Gastrocnemius medialis (tissue), 4 donors: Measurements from ENCODE around the gene NTM.

Experiments
- POLR2A ChIP-seq, 2 donors: fragments of 450-650 bp; IDR thresholded peaks; one replicate each; pipeline ENCODE4 v1.6.1; 2017; ENCODE audit warnings: antibody characterized with exemption in 2 of 2, mild to moderate bottlenecking in 2 of 2, moderate library complexity in 2 of 2
- TF ChIP-seq, protein P1 (sequence below), 5 experiments: fragments of 450-650 bp in 3 of 5; fragments of 200-600 bp in 2 of 5; sonication (generic) in 2 of 5; IDR thresholded peaks in 4 of 5; conservative IDR thresholded peaks in 1 of 5; 1 replicate in 4 of 5; 2 replicates in 1 of 5; pipeline ENCODE4 v1.5.1; 2016 to 2019; ENCODE audit warnings: antibody characterized with exemption in 5 of 5, mild to moderate bottlenecking in 3 of 5, moderate library complexity in 3 of 5

DNA sequence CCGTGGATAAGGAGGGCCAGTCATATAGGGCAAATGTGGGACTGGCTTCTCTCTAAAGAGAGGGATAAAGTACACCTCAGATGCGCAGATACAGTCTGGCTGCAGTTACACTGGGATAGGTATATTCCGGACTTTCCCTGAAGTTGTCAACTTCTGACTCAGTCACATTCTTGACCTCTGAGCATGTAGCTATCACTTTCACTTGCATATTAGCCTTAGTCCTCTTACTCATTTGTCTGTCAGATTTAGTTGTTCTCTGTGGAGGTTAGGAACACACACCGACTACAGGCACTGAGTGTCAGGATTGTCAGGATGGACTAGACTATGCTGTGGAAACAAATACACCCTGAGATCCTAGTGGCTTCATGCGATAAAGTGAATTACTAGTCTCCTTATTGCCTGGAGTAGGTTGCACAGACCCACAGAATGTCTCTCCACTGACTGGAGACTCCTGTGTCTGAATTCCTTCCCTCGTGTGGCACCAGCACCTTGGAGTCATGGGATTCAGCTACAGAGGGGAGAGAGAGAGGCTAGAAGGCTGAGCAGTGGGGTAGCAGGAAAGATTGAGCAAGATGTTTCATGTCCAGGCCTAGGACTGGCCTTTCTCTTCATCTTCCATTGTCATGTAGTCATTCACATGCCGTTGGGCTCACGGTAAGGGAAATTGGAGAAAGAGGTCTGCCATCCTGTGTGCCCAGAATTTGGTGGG, 654.3 kb downstream of the NTM start:
- TF ChIP-seq, protein P1, sequence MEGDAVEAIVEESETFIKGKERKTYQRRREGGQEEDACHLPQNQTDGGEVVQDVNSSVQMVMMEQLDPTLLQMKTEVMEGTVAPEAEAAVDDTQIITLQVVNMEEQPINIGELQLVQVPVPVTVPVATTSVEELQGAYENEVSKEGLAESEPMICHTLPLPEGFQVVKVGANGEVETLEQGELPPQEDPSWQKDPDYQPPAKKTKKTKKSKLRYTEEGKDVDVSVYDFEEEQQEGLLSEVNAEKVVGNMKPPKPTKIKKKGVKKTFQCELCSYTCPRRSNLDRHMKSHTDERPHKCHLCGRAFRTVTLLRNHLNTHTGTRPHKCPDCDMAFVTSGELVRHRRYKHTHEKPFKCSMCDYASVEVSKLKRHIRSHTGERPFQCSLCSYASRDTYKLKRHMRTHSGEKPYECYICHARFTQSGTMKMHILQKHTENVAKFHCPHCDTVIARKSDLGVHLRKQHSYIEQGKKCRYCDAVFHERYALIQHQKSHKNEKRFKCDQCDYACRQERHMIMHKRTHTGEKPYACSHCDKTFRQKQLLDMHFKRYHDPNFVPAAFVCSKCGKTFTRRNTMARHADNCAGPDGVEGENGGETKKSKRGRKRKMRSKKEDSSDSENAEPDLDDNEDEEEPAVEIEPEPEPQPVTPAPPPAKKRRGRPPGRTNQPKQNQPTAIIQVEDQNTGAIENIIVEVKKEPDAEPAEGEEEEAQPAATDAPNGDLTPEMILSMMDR (IDR thresholded peaks at IDR 0.05 in 4 of 5, conservative IDR thresholded peaks at IDR 0.05 in 1 of 5) = no peak
- no peak for TF ChIP-seq POLR2A (IDR thresholded peaks at IDR 0.05)
